Stimulated activated CD4-positive, alpha-beta T cell treated with anti-CD3 and anti-CD28 coated beads, Interleukin-1b, Interleukin-23, amount 100 ng/mL, for 1 hour (primary cell): Measurements from ENCODE around the gene MAD1L1.

ENCODE experiments used
- DNase-seq, 2 donors: peaks; one replicate each; pipeline ENCODE4 v3.0.0-alpha.2; 2020; ENCODE audit warnings: low read depth in 2 of 2

The MAD1L1 gene

DNA sequence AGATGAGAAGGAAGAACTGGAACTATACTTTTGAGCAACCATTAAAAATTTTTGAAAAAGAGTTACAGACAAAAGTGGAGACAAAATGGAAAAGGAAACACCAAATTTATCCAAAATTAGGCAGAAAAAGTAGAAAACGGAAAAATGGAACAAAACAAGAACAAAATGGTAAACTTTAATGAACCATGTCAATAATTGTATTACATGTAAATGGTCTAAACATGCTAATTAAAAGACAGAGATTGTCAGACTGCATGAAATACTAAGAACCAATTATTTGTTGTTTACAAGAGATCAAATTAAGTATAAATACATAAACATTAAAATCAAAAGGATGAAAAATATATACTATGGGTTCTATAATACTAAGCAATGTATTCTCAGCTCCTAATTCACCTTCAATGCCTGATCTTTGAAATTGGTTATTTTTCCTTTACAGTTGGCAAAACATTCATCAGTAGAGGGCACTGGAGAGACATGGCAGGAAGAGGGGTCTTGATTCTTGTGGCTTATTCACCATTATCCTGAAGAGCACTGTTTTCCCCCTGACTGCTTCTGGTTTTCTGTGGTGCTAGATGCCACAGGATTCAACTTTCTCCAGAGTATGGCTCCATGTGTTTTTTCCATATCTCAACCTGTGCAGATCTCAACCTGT, 437.7 kb downstream of the MAD1L1 start:
- DNase-seq = no peak

DNA sequence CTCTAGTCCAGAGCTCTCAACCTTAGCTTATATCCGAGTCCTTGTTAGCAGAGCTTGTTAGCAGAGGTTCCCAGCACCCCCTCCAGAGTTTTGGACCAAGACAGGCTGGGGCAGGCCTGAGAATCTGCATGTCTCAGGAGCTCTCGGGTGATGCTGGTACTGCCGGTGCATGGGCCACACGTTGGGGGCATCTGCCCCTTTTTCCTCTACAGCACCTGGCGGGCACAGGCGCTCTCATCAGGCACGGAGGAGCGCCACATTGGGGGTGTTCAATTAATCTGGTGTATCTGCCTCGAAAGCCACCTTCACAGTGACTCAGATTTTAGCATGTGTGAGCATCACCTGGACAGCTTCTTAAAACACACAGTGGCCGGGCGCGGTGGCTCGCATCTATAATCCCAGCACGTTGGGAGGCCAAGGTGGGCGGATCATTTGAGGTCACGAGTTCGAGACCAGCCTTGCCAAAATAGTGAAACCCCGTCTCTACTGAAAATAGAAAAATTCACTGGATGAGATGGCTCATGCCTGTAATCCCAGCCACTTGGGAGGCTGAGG, 445.0 kb downstream of the MAD1L1 start:
- no peak for DNase-seq

DNA sequence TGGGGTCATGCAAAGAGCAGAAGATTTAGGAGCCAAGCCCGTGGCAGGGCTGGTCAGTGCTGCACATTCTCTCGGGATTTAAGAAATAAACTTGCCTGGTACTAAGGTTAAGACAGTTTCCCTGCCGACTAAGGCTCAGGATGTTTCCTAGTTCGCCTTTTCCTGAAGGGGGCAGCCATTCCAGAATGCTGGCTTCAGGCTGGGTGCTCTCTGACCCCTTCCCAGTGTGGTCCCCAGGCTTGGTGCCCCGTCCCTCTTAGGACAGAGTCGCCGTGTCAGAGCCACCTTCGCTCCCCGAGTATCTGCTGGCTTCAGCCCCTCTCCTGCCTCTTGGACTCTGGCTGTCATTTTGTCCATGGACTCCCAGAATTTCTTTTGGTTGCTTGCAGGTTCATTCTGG, 445.5 kb downstream of the MAD1L1 start:
- no peak for DNase-seq

DNA sequence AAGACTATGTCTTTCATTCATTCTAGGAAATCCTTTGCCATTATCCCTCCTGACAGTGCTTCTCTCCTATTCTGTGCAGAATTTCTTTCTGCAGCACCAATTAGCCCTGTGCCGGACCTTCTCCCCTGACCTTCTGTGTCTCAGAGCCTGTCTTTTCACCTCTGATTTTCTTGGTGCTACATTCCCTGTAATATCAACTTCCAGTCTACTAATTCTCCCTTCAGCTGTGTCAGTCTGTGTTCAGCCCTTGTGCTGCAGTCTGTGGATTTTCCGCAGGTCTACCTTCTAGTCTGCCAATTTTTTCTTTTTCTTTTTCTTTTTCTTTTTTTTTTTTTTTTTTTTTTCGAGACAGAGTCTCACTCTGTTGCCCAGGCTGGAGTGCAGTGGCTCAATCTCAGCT, 446.9 kb downstream of the MAD1L1 start:
- DNase-seq = no peak

DNA sequence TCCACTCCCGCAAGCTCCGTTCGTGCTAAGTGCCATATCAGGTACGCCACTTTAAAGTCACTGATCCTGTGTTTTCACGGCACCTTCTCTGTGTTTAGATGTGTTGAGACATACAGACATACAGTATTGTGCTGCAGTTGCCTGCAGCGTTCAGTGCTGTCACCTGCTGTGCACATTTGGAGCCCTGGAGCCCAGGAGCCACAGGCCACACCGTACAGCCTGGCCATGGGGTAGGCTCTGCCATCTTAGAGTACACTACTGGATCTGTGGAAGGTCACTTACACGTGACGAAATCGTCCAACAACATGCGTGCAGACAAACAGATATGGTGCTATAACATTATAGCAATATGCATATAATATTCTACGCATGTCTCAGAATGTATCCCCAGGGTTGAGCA, 451.4 kb downstream of the MAD1L1 start:
- DNase-seq = no peak

DNA sequence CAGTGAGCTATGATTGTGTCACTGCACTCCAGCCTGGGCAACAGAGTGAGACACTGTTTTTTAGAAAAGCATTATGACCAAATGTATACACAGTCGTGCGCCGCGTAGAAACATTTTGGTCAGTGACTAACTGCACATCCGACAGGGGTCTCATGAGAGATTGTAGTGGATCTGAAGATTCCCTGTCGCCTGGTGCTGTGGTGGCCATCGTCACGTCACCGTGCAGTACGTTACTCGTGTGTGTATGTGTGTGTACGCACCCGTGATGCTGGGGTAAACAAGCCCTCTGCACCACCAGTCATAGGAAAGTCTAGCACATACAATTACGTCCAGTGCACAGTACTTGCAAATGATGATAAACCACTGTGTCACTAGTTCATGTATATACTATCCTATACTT, 453.3 kb downstream of the MAD1L1 start:
- no peak for DNase-seq

DNA sequence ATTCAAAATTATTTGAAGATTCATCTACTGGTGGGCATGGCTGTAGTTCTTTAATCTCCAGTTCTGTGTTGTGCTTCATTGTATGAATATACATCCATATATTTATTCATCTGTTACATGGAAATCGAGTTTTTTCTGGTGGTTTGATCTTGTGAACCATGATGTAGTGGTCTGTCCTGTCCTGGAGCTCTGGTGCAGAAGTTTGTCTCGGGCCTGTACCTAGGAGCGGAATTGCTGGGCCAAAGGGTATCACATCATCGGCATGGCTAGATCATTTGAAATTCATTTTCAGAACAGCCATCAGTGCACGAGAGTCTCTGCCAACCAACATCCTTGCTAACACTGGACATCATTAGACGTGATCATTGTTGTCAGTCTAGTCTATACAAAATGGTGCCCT, 455.6 kb downstream of the MAD1L1 start:
- DNase-seq = no peak

DNA sequence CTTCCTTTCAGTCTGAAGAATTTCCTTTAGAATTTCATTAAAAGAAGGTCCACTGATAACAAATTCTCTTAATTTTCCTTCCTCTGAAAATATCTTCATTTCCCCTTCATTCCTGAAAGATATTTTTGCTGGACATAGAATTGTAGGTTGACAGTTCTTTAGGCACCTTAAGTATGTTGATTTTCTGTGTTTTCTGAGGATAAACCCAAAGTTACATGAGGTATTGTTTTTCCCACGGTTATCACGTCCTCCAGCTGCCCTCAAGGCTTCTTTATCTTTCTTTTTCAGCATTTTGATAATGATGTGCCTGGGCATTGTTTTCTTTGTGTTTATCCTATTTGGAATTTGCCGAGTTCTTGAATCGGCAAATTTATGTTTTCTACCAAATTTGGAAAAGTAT, 457.4 kb downstream of the MAD1L1 start:
- no peak for DNase-seq

DNA sequence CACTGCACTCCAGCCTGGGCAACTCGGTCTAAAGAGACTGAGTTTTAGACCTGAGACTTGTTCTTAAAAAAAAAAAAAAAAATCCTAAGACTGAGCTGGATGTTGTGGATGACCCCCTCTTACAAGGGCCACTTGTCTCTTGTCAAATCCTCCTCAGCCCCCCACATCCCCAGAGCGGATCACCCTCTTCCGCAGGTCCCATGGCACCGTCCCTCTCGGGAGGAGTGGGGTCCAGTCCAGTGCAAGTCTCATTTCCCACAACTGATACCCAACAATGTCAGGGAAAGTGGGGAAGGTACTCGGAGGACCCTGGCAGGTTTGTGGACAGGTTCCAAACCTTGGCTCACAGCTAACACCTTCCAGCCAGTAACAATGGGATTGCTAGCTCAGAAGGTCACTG, 462.4 kb downstream of the MAD1L1 start:
- no peak for DNase-seq

DNA sequence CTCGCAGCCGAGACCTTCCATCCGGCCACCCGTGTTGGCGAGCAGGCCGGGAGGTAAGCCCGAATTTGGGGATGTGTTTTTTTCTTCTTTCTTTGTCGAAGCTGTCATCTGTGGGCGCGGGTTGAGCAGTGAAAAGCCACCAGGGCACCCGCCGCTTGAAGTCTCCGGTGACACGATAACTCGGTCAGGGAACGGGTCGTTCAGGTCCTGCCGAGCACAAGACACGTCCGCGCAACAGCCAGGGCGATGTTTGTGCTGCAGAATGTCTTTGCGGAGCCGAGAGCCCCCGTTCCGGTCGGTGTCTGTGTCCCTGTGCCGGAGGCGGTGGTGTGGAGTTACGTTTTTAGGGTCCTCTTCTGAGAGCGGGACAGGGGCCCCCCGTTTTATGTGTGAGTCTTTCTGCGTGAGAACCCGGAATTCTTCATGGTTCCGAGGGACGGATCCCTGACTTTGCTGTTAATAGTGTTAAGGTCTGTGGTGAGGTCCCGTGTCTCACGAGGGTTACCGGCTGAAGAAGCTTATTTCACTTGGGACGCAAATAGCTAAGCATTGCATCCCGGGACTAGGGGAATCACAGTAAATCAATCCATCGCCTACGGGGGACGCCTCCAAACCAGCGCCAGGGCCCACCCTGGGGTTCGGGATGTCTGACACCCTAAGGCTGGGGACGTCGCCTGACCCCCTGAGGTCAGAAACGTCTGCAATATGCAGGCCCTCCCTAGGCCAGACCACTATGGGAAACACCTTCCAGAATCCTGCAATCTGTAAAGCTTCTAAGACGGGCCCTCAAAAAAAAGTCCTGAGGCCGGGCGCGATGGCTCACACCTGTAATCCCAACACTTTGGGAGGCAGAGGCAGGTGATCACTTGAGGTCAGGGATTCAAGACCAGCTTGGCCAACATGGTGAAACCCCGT, 463.2 kb downstream of the MAD1L1 start:
- no peak for DNase-seq

DNA sequence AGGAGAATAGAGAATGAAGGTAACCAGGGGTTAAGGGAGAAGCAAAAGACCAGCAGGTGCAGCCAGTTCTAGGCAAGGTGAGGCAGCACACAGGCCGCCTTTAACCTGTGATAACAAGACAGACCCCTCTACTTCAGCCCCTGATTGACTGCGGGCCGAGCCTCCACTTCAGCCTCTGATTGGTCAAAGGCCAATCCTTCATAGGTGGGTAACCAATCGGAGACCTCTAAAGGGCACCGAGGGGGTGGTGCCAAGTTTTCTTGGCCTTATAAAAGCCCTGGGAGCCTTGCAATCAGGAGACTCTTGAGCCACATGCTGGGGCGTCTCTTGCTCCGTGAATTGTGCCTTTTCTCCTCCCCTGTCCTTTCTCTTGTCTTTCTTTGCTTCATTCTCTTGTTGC, 463.9 kb downstream of the MAD1L1 start:
- no peak for DNase-seq

DNA sequence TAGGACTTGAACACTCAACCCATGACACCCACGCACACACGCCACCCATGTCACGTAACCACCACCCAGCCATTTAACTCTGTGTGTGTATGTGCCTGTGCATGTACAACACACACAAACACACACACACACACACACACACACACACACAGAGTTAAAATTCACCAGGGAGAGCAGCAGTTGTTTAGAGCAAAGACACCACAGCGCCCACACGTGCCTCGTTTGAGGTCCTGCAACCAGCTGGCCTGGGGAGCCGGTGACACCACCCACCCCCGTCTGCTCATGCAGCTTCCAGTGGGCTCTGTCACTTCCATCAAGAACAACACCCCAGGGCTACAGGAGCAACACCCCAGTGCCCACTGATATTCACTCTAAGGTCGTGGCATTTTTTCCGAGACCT, 465.2 kb downstream of the MAD1L1 start:
- DNase-seq = no peak
